ENCODE measurements around the gene SLC12A7.

Gene SLC12A7

DNA sequence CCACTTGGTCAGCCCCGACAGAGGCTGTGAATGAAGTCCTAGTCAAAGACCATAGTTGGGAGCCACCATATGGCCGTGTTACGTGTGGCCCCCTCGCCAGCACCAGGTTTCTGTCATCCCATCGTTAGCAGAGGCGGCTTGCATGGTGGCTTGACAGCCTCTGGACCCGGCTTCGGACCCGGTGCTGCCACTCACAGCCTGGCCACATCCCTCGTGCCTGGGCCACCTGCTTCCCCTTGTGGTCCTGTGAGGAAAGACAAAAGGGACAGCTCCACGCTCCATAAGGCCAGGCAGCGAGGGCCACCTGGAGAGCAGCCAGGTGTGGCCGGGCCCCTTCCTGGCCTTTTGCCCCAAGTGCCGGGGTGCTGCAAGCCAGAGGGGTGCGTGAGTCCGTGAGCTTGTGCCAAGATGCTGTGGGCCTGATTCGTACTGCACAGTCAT, 97.1 kb downstream of the SLC12A7 start:
- no peak for DNase-seq

DNA sequence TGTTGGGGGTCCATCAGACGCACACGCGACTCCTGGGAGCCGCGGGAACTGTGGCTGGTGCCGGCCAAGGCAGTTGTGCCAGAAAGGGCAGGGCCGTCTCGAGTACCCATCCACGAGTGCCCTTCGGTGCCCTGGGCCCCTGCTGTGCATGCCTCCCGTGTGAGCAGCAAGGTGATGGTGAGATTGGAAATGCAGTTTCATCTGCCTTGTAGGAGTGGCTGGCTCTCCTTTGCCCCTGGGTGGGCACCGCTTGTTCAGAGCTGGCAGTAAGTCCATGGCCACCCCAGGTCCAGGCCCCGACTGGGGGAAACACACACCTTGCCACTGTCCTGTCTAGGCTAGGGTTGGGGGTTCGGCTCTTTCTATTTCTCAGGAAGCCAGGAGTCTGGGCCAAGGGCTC, 97.5 kb downstream of the SLC12A7 start:
- no peak for DNase-seq

DNA sequence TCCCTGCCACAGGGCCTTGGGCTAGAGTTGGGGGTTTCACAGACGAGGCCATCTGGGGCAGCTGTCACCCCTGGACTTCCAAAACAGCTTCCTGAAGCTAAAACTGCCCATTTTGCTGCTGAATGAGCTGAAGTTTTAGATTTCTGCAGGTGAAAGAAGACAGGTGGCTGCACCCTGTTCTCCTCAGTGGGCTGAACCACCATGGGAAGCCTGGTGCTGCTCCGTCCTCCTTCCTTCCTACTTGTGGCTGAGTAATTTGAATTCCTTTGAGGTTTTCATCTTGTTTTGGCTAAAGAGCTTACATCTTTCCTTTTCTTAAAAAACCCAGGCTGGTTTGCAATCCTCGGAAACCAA, 97.9 kb downstream of the SLC12A7 start:
- DNase-seq, result no peak

DNA sequence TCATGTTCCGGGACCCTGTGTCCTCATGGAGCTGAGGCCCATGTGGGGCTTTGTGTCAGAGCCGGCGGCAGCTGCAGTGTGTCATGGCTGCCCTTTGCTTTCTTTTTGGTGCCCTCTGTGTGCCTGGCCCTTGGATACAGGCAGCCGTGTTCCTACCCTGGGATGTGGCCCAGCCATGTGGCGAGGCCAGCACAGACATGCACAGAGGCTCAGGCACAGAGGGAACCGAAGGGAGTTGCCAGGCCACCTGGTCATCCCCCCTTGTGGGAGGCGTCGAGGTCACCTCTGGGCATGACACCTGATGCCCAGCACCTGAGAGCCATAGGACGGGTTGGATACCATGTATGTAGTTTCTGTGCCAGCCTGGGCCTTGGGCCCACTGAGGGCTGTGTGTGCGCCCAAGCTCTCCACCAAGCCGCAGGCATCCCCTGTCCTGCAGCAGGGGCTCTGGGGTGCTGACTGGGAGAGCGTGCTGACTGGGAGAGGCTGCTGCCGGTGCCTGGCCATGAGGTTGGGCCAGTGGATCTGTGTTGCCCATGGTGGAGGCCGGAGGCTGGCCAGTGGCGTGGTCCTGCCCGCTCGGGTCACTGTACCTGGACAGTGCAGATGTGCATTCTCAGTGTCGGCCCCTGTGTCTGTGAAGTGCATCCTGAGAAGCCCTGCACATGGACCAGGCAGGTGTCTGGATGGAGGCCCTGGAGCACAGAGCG, 98.5 kb downstream of the SLC12A7 start:
- no peak for DNase-seq

DNA sequence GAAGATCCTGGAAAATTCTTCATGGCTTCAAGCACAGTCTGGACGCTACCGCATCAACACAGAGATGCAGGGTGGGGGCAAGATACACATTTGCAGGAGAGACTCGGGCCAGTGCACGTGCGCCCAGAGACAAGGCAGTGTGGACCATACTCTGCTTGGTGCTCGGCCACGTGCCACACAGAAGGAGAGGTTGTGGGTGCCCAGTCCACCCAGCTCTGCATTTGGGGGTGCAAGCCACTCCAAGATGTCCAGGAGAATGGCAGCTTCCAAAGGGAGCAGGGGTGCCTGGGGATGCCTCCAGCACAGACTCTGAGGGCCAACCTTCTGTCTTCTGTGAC, 99.0 kb downstream of the SLC12A7 start:
- no peak for DNase-seq

DNA sequence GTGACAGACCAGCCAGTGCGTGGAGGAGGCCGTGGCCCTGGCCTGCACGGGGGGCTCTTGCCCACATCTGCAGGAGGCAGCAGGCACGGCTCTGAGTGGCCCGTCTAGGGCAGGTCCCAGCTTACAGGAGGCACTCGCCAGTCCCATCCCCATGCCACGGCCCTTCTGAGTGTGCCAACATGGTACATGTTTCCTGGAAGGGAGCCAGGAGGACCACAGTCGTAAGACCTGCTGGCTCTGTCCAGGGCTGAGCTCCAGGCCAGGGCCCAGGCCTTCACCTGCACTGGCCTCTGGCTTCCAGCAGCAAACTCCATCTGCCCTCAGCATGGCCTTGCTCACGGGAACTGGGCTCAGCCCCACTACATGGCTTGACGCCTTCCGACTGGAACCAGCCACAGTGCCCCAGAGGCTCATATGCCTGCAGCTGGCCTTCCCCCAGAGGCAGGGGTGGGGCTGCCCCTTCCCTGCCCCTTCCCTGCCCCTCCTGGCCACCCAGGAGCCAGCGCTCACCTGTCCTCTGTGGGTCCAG, 99.5 kb downstream of the SLC12A7 start:
- no peak for DNase-seq

DNA sequence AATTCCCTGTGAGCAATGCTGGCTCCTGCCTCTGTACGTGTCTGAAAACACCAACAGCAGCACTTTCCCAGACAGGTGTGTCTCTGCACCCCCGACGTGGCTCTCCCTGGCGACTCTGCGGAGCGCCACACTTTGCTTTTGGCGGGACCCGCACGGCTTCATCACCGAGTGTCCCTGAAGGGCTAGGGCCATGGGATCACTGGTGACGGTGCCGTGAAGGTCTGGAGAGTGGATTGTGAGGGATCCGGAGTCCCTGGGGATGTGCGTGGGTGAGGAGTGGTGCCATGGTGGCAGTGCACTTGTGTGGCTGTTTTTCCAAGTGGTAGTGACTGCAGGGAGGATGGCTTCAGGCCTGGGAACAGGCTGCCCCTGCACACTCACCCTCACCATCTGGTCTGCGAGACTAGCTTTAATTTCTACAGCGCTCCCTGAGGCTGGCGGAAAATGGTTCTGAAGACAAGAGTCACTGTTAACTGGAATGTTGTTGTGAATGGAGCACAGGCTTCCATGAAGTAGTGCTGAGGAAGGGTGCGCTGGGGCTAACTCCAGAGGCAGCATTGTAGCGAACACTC, 100.0 kb downstream of the SLC12A7 start:
- DNase-seq, result no peak

DNA sequence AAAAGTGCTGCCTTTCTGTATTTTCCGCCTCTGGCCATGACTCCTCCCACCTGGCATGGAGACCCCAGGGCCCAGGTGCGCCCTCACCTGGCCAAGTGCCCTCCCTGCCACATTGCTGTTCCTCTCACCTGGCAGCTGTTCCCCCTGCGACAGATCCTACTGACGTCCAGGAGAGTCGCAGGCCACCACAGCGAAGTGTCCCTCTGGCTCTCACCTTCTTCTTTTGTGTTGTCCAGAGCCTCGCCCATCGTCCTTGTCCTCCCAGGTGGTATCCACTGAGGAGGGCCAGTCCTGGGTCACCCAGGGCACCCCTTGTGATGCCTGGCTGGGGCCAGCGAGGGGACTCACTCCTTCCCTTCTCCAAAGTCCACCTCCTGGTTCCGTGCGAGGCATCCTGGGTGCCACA, 100.6 kb downstream of the SLC12A7 start:
- DNase-seq, result peak; percentile 44 to 65

DNA sequence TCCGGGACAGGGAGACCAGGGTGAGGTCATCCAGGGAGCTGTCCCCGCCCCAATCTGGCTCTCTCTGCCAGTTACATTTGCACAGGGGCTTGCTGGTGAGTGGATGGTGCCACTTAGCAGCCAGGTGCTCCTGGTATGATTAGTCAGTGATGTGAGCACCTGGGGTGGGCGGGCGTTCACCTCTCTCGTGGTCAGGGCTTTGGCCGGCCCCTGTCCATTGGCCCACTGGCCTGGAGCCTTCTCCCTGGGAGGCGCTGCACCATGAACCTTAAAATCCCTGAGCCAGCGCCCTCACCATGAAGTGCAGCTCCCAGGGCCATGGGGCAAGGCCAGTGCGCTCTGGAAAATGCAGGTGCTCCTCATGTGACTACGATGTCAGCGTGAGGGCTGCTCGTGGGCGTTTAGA, 101.2 kb downstream of the SLC12A7 start:
- no peak for DNase-seq

DNA sequence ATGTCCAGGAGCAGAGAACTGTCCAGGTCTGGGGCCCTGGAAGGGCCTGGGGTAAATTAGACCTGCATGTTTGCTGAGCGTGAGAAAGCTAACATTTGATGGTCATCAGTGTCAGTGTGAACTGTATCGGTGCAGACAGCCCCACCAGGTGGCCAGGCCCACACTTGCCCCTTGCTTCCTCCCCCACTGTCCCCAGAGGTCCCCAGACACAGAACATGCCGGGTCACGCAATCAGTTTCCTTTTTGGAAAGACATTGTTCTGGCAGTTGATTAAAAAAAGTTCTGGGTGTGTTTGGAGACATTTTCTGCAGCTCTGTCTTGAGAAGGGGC, 101.7 kb downstream of the SLC12A7 start:
- DNase-seq, result no peak

DNA sequence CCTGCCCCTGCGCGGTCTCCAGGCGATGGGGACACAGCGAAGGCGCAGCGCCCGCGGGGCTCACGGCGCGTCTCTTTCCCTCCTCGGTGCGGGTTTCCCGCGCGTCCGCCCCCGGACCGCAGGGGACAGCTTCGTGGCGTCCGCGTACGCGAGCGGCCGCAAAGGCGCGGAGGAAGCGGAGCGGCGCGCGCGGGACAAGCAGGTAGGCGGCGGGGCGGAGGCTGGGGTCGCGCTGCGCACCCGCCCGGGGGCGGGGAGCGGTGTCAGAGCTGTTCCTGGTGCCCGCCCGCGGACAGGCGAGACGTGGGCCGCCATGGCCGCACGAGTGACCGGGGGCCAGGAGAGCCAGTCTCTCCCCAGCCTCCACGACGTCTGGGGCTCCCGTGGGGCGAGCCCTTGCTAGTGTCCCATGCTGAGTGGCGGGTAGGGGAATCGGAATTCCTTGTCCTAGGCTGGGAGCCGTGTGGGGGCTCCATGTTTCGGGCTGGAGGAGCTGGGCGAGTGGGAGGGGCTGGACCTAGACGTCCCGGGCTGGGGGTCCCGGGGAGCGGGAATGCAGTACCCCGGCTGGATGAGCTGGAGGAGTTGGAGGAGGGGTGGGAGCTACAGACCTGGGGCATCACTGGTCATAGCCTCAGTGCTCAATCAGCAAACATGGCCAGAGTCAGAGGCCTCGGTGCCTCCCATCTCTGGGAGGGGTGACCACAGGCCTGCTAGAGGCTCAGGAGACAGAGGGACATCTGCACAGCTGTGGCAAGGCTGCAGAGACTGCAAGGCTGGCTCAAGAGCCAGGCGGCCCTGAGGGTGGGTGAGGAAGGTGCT, 102.3 kb downstream of the SLC12A7 start:
- no peak for DNase-seq

DNA sequence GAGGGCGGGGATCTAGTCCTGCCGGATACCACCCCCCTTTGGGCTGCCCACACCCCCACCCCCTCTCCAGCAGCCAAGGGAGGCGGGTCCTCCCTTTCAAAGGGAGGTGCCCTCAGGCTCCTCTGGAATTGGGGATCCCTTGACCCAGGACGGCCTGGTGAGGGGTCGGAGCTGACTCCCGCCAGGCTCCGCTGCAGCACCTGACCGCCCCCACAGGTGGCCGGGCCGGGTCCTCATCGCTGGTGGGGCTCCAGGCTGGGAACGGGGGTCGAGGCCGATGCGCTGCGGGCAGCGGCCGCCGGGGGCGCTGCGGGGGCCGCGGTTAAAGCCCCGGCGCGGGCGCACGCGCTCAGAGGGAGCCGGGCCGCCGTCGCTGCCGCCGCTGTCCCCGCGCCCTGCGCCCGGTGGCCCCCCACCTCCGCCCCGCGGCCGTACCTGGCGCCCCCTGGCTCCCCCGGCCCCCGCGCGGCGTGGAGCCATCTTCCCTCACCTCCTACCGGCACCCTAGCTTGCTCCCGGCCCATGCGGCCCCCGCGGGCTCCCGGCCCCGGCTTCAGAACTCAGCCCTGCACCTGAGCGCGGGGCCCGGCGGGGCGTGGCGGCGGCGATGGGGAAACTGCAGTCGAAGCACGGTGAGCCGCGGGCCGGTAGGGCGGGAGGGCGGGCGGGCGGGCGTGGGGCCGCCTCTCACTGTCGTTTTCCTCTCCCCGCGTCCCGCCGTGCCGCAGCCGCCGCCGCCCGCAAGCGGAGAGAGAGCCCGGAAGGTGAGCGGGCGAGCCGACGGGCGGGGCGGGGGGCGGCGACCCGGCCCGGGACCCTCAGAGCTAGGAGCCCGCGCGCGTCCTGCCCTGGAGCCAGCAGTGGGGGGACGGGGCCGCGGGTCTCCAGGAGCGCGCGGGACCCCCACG, 103.2 kb downstream of the SLC12A7 start, which contains the start of gene NKD2:
Gene NKD2, plus strand, starts transcription at position 352 of the 908 bp plus-strand sequence. Its CDS starts 256 bp downstream, at position 608.
- DNase-seq, result peak; percentile 51 to 68

DNA sequence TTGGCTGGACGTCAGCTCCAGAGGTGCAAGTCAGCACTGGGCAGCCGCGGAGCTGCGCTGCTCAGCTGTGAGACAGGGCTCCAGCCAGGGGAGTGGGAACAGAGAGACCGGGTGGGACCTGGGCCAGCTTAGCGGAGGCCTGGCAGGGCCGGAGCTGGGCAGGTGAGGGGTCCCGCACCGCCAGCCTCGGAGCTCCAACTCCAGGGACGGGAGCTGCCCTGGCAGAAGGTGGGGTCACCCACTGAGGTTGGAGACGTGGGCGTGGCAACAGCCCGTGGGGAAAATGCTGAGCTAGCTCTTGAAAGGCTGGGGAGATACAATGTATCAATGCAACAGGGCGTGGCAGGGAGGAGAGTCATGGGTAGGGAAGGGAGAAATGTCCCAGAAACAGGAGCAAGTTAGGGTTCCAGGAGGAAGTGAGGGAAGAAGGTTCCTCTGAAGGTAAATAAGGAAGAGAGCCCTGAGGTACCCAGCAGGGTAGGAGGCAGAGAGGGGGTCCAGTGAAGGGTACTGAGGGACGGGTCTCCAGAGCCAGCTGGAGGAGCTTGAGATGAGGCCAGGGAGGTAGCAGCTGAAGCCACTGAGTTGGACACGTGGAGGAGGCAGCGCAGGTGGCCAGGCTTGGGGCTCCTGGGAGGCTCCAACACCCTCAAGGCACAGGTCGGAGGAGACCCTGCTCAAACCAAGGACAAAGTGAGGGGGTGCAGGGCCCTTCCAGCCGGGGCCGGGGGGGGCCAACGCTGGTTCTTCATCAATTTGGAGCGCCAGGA, 104.0 kb downstream of the SLC12A7 start:
- no peak for DNase-seq

DNA sequence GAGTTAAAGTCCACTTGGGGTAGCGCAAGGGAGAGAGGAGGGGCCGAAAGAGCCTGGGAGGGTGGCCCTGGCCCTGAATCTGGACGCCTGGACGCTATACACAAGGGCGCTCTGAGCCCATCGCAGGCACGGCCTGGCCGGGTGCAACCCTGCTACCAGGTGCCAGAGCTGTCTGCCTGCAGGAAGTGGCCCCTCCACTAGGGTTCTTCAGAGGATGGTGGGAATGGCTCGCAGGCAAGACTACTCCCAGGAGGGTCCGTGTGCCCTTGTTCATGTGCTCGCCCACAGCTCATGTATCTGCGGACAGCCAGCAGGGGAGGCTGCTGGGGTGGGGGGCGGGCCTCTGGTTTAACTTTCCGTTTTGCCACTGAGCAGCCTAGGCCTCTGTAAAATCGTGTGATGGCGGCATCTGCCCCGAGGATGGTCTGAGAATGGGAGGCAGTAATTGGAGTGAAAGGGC, 104.6 kb downstream of the SLC12A7 start:
- DNase-seq, result no peak

DNA sequence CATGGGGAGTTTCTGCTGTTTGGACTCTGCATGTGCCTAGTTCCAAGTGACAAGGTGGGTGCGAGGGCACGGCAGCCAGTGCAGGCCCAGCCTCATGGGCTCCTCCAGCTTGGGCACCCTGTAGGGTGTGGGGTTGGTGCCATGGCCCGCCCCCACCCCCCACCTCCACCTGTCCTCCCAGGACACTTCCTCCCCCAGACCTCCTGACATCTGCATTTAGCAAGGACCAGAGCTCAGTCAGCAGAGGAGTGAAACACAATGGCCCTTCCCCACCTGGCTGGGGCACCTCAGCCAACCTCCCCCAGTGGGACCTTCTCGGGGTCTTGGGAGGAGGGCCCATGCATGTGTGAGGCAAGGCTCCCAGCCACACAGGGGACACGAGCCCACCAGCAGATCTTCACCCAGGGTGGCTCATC, 105.2 kb downstream of the SLC12A7 start:
- no peak for DNase-seq

DNA sequence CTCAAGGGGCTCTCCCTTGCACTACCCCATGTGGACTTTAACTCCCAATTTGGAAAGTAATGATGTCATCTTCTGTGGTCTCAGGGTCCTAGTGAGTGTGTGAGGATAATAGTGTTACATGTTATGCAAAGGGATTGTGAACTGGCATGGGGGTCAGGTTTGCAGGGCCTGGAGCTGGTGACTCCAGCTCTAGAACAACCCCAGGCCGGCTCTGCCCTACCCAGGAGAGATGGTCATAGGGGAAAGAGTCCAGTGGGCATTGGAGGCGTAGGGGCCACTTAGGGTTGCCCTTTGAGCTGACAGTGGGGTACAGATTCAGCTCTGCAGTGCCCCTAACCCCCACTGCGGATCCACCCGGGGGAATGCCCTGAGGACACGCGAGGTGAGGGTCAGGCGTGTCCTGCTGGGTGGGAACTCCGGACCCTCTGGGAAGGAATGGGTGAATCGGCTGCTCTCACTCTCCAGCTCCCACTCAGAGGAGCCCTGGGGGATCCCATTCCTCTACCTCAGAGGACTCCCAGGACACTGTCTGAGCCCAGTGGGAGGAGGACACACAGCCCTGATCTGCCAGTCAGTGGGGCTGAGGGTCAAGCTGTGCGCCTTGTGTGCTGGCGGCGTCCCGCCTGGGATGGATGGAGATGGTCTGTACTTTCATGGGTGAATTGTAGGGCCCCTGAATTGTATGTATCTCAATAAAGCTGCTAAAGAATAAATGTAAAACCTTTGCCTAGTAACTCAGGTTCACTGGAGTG, 105.8 kb downstream of the SLC12A7 start:
- no peak for DNase-seq

DNA sequence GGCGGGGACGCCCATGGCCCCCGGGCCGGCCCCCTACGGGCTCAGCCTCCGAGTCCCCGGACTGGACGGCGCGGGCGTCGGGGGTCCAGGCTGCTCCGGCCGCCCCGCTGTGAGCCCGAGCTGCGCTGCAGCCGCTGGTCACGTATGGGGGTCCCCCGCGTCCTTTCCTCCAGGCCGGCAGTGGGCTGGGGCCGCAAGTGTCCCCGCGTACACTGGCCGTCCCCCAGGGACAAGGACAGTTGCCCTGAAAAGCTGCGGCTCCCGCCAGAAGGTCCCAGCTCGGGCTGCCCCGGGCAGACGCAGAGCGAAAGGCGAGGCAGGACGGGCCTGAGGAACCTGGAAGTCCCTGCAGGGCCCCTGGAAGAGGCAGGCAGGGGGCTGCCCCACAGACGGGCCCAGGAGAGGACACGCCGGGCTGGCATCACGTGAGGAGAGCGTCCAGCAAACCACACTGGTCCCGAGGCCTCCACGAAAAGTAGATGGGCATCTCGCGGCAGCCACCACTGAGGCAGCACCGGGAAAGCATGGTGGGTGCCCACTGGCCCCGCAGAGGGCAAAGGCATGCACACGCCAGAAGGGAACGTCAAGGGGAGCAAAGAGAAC, 106.5 kb downstream of the SLC12A7 start:
- peak in 1 of 2 donors; percentile 14 for DNase-seq

DNA sequence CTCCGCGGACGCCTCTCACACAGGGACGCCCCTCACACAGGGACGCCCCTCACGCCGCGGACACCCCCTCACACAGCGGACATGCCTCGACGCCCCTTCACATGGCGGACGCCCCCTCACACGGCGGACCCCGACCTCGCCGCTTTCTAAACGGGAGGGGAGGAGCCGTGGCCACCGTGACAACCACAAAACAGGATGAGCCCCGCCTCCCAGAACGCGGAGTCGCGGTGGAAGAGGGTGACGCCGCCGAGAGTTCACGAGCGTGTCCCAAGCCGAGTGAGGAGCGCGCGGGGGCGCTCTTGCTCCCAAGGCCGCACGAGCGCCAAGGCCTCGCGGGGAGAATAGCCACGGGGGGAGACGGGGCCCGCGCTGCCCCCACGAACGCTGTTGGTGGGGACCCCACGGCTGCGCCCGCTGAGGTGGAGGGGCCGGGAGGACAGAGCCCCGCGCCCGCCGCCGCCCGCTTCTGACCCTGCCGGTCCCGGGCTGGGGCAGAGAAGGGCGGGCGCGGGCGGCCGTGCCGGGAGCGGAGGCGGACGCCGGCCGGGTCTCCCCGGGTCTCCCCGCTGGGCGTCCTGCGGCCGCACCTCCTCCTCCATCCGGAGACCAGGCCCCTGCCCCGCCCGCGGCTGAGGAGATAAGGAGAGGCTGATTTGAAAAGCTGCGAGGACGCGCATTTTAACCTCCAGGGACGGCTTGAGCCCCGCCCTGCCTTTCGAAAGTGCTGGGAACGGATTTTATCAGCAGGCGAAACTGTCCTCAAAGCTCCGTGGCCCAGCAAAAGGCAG, 107.2 kb downstream of the SLC12A7 start:
- DNase-seq, result peak; percentile 52 to 60

DNA sequence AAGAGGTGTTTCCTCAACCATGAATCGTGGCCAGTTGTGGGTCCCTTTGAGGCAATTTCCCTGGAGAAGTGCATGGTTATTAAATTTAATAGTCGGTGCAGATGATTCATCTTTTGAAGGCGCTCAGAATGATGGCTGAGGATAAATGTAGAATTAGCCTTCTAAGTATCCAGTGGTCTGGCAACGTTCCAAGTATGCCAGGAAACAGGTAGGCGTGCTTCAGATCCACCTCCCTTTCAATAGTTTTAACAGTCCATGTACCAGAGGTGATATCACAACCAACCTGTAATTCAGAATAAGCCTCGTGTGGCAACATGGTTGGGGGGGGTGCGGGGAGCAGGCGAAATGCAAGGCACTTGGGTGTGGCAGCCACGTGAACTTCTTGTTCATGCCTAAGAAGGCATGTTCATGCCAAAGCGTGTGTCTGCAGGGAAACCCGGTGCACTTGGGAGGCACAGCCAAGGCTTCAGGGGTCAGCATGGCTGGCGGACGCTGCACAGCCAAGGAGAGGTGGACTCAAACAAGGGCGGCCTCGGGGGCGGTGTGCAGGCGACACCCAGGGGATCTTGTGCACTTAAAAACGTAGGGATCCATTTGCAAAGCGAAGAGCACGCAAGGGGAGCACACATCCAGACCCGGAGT, 108.4 kb downstream of the SLC12A7 start:
- peak in 1 of 2 donors; percentile 19 for DNase-seq
